ENCODE measurements around the gene GPAM. TPM values are rescaled to one million over a fixed set of nuclear protein-coding genes. Genes with fewer than 3 reads are reported as not detected.

GPAM gene
- total and polyA plus RNA-seq, 10 of the 15 experiments (the other 5 are each of a cell fraction or from before 2014, with no cell fraction given) = 3.3 to 9.4 (median 7.4) TPM

DNA sequence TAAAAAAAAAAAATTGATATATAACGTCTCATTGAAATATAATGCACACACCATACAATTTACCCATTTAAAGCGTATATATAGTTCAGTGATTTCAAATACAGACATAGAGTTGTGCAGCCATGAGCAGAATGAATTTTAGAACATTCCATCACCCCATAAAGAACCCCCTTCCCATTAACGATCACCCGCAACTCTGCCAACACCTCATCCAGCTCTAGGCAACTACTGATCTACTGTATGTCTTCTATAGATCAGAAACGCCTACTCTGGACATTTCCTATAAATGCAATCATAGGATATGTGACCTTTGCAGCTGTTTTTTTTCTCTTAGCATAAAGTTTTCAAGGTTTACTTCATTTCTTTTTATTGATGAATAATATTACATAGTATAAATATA, 33.4 kb upstream of the GPAM start:
- no peaks in the 10 kb centered on the region for H3K4me1 ChIP-seq (ENCODE audit: control insufficient read depth, insufficient read depth, low read length)
- H3K27ac ChIP-seq (ENCODE audit: control insufficient read depth, insufficient read depth) = no peak overlapping the region
- no peaks in the 10 kb centered on the region; the same call in 2 of the 3 replicates for H3K9me3 ChIP-seq (replicated peaks; ENCODE audit: control insufficient read depth, insufficient read depth, low read length)
- H3K9ac ChIP-seq (ENCODE audit: control insufficient read depth, insufficient read depth, low read length) = no peak overlapping the region
- FAIRE-seq (no peak), DNase-seq (ENCODE audit: low read depth, low spot score) (no peak), ATAC-seq (no peak)
- TF ChIP-seq EED (IDR thresholded peaks at IDR 0.05; ENCODE audit: low read depth) = no peak
- no peak for TF ChIP-seq MXI1 (IDR thresholded peaks at IDR 0.05; ENCODE audit: low read depth, low read length)
- TF ChIP-seq NR2C1 (IDR thresholded peaks at IDR 0.05) = no peak
- no peak for TF ChIP-seq HCFC1 (IDR thresholded peaks at IDR 0.05; ENCODE audit: low read length)
- no peak for TF ChIP-seq KAT2A (conservative IDR thresholded peaks at IDR 0.05; ENCODE audit: control insufficient read depth, low read depth, low read length)
- no peak for TF ChIP-seq SMAD1 (IDR thresholded peaks at IDR 0.05; ENCODE audit: low read depth, partially characterized antibody)
- TF ChIP-seq ZBED1 (IDR thresholded peaks at IDR 0.05; ENCODE audit: borderline replicate concordance) = no peak
- no peak for TF ChIP-seq PML (IDR thresholded peaks at IDR 0.05; ENCODE audit: low read length)
- TF ChIP-seq, protein P1, sequence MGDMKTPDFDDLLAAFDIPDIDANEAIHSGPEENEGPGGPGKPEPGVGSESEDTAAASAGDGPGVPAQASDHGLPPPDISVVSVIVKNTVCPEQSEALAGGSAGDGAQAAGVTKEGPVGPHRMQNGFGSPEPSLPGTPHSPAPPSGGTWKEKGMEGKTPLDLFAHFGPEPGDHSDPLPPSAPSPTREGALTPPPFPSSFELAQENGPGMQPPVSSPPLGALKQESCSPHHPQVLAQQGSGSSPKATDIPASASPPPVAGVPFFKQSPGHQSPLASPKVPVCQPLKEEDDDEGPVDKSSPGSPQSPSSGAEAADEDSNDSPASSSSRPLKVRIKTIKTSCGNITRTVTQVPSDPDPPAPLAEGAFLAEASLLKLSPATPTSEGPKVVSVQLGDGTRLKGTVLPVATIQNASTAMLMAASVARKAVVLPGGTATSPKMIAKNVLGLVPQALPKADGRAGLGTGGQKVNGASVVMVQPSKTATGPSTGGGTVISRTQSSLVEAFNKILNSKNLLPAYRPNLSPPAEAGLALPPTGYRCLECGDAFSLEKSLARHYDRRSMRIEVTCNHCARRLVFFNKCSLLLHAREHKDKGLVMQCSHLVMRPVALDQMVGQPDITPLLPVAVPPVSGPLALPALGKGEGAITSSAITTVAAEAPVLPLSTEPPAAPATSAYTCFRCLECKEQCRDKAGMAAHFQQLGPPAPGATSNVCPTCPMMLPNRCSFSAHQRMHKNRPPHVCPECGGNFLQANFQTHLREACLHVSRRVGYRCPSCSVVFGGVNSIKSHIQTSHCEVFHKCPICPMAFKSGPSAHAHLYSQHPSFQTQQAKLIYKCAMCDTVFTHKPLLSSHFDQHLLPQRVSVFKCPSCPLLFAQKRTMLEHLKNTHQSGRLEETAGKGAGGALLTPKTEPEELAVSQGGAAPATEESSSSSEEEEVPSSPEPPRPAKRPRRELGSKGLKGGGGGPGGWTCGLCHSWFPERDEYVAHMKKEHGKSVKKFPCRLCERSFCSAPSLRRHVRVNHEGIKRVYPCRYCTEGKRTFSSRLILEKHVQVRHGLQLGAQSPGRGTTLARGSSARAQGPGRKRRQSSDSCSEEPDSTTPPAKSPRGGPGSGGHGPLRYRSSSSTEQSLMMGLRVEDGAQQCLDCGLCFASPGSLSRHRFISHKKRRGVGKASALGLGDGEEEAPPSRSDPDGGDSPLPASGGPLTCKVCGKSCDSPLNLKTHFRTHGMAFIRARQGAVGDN (IDR thresholded peaks at IDR 0.05) = no peak
- no peak for TF ChIP-seq CREM (IDR thresholded peaks at IDR 0.05; ENCODE audit: low read depth)
- no peak for TF ChIP-seq BRCA1 (IDR thresholded peaks at IDR 0.05; ENCODE audit: low read depth, low read length)
- no peak for TF ChIP-seq CBFB (IDR thresholded peaks at IDR 0.05; ENCODE audit: low read depth)
- TF ChIP-seq, protein P2, sequence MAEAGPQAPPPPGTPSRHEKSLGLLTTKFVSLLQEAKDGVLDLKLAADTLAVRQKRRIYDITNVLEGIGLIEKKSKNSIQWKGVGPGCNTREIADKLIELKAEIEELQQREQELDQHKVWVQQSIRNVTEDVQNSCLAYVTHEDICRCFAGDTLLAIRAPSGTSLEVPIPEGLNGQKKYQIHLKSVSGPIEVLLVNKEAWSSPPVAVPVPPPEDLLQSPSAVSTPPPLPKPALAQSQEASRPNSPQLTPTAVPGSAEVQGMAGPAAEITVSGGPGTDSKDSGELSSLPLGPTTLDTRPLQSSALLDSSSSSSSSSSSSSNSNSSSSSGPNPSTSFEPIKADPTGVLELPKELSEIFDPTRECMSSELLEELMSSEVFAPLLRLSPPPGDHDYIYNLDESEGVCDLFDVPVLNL (IDR thresholded peaks at IDR 0.05; ENCODE audit: low read depth, low read length) = no peak
- no peak for TF ChIP-seq RUNX3 (IDR thresholded peaks at IDR 0.05; ENCODE audit: low read length)
- TF ChIP-seq, protein P3, sequence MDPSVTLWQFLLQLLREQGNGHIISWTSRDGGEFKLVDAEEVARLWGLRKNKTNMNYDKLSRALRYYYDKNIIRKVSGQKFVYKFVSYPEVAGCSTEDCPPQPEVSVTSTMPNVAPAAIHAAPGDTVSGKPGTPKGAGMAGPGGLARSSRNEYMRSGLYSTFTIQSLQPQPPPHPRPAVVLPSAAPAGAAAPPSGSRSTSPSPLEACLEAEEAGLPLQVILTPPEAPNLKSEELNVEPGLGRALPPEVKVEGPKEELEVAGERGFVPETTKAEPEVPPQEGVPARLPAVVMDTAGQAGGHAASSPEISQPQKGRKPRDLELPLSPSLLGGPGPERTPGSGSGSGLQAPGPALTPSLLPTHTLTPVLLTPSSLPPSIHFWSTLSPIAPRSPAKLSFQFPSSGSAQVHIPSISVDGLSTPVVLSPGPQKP (IDR thresholded peaks at IDR 0.05; ENCODE audit: low read depth, low read length) = no peak
- TF ChIP-seq RB1 (IDR thresholded peaks at IDR 0.05; ENCODE audit: borderline replicate concordance) = no peak
- no peak for TF ChIP-seq MEF2B (IDR thresholded peaks at IDR 0.05; ENCODE audit: partially characterized antibody, poor library complexity, severe bottlenecking)
- ChIA-PET SMC1A (ENCODE audit: uncharacterized antibody, unreplicated experiment) (interaction anchor here (1.1 kb wide), 1 partner anchor 18 kb away, joined by 3 read pairs; no protein-coding TSS in a partner anchor), POLR2A (no interaction called here), RAD21 (ENCODE audit: unreplicated experiment) (no interaction called here), CTCF (no interaction called here)
- H3K4me3 ChIP-seq = no peak overlapping the region
- in situ Hi-C loops (cut with MboI) = no loop called here
- H4K20me1 ChIP-seq (ENCODE audit: control insufficient read depth, insufficient read depth) = no peaks in the 10 kb centered on the region
- H3K36me3 ChIP-seq (ENCODE audit: control insufficient read depth in 2 of 2, insufficient read depth in 2 of 2, low read length in 1 of 2) = no peaks in the 10 kb centered on the region
- no peak overlapping the region for H2AFZ ChIP-seq (ENCODE audit: control insufficient read depth, low read depth, low read length)
- intact Hi-C loops (cut with micrococcal nuclease; ENCODE audit: unreplicated experiment) = no loop called here
- H3K4me2 ChIP-seq (ENCODE audit: control insufficient read depth, insufficient read depth) = no peak overlapping the region
- H3K79me2 ChIP-seq (ENCODE audit: control insufficient read depth, insufficient read depth, low read length) = no peaks in the 10 kb centered on the region
- BruUV-seq (replicated peaks) = no TSS peak
- WGBS (ENCODE audit: insufficient coverage, insufficient replicate concordance, low lambda C conversion rate, missing lambda C conversion rate) = 80% methylated on average over 5 of the region's 5 CpGs
- H3K27me3 ChIP-seq (replicated peaks in 1 of 2; ENCODE audit: control insufficient read depth in 2 of 2, insufficient read depth in 2 of 2, low read length in 1 of 2) = peaks cover 0 to 2% of the 10 kb centered on the region in 2 experiments; a peak in 2 of 4 replicates
